Chondrocyte (in vitro differentiated cells): Measurements from ENCODE around the gene RBM20. TPM values are rescaled to one million over a fixed set of nuclear protein-coding genes. Genes with fewer than 3 reads are reported as not detected.

Experiments
- DNase-seq: peaks from one replicate; pipeline ENCODE4 v3.0.0; 2021; ENCODE audit warnings: mixed read lengths, low spot score
- H3K27ac Mint-ChIP-seq: one replicate; pipeline ENCODE4 v1.8.0; 2021; ENCODE audit warnings: mild to moderate bottlenecking, moderate library complexity, mixed read lengths; ENCODE audit not compliant: unreplicated experiment
- H3K27me3 Mint-ChIP-seq: 2 replicates; pipeline ENCODE4 v1.8.0; 2021; ENCODE audit warnings: low read depth, mixed read lengths
- H3K36me3 Mint-ChIP-seq: 2 replicates; pipeline ENCODE4 v1.8.0; 2021; ENCODE audit warnings: low read depth, mixed read lengths
- H3K4me1 Mint-ChIP-seq: 2 replicates; pipeline ENCODE4 v1.8.0; 2021; ENCODE audit warnings: low read depth, mild to moderate bottlenecking, mixed read lengths
- H3K4me3 Mint-ChIP-seq: one replicate; pipeline ENCODE4 v1.8.0; 2021; ENCODE audit warnings: mild to moderate bottlenecking, moderate library complexity, mixed read lengths; ENCODE audit not compliant: unreplicated experiment
- H3K9me3 Mint-ChIP-seq: 2 replicates; pipeline ENCODE4 v1.8.0; 2021; ENCODE audit warnings: low read depth, mixed read lengths
- total RNA-seq: library from RNA; stranded (reverse); gene quantifications from 3 replicates; pipeline ENCODE4 v1.2.1, GENCODE V29; 2021
- TF ChIP-seq, protein P1 (sequence below): fragments of 200-600 bp; sonication (generic); IDR thresholded peaks from 2 replicates; pipeline ENCODE4 v1.5.0; 2021; ENCODE audit warnings: antibody characterized with exemption, mild to moderate bottlenecking, moderate library complexity

RBM20 gene
- total RNA-seq, 1 donor from 2014 or later = 3.6 TPM

DNA sequence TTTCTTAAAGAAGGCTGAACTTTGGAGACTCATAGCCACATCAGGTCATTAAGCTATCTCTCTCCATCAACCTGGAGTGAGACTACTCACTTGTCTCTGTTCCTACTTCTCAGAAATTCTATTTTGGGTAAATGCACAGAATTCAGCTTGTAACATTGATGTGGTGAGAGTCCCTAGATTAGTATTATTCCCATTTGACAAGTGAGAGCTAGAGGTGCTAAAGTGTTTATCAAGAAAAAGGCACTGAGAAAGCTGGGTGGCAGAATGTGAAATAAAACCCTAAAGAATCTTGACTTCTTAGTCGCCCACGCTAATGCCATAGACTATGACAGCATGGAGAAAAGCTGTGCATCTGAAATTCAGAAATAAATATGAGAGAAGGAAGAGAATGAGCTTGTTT lies 154.2 kb downstream of the RBM20 start:
- no peak for DNase-seq
- H3K9me3 Mint-ChIP-seq = no peaks in the 10 kb centered on the region
- TF ChIP-seq, protein P1, sequence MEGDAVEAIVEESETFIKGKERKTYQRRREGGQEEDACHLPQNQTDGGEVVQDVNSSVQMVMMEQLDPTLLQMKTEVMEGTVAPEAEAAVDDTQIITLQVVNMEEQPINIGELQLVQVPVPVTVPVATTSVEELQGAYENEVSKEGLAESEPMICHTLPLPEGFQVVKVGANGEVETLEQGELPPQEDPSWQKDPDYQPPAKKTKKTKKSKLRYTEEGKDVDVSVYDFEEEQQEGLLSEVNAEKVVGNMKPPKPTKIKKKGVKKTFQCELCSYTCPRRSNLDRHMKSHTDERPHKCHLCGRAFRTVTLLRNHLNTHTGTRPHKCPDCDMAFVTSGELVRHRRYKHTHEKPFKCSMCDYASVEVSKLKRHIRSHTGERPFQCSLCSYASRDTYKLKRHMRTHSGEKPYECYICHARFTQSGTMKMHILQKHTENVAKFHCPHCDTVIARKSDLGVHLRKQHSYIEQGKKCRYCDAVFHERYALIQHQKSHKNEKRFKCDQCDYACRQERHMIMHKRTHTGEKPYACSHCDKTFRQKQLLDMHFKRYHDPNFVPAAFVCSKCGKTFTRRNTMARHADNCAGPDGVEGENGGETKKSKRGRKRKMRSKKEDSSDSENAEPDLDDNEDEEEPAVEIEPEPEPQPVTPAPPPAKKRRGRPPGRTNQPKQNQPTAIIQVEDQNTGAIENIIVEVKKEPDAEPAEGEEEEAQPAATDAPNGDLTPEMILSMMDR = no peak
- no peak overlapping the region for H3K27ac Mint-ChIP-seq
- peaks cover 3% of the 10 kb centered on the region for H3K36me3 Mint-ChIP-seq
- H3K4me3 Mint-ChIP-seq = no peak overlapping the region
- peaks cover 33% of the 10 kb centered on the region for H3K4me1 Mint-ChIP-seq
- no peaks in the 10 kb centered on the region for H3K27me3 Mint-ChIP-seq

DNA sequence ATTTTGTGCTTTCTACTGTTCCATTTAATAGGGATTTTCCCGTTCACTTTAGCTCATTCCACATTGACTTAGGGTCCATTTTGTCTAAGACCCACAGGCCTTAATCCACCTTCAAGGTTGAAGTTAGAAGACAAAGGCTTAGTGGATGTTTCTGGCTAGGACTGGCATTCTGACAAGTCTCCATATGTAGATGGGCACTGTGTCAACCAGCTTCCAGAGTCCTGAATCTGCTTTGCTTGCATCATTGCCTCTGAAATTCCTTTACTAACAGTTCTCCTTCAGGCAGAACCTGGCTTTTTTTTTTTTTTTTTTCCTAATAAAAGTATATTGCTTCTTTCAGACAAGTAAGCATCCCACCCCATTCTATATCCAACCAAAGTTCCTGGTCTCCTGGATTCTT lies 158.0 kb downstream of the RBM20 start:
- H3K36me3 Mint-ChIP-seq = peaks cover 3% of the 10 kb centered on the region
- H3K9me3 Mint-ChIP-seq = no peaks in the 10 kb centered on the region
- TF ChIP-seq, protein P1 = no peak
- H3K27ac Mint-ChIP-seq = peak overlapping the region; percentile 92
- no peaks in the 10 kb centered on the region for H3K27me3 Mint-ChIP-seq
- H3K4me3 Mint-ChIP-seq = peak overlapping the region; percentile 10
- peaks cover 29% of the 10 kb centered on the region for H3K4me1 Mint-ChIP-seq
- DNase-seq = no peak

DNA sequence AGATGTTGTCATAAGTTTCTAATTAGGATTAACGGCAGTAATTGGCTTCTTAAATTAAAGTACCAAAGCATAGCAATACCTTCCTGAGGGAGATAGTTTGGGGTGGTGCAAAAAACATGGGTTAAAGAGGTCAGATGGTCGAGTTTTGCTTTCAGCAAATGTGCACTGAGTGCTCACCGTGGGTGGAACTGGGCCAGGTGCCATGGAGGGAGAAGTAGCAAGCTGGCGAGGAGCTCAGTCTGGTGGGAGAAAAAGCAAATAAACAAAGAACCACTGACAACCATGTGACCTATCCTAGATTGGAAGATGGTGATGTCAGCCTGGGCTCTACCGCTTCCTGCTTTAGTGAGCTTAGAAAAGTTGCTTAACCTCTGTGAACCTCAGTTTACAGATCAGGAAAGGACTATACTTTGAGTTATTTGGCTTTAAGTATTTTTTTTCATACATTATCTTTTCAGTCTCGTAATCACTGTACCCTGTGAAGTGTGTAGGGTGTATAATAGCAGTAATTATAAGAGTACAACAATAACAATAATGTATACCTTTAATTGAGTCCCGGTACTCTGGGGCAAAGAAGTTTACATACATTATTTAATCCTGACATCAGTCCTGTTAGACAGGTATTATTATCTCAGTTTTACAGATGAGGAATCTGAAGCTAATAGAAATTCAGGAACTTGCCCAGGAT lies 158.6 kb downstream of the RBM20 start:
- Mint-ChIP-seq H3K27me3 (no peaks in the 10 kb centered on the region), H3K27ac (peak overlapping the region; percentile 92), H3K4me1 (peaks cover 29% of the 10 kb centered on the region), H3K9me3 (no peaks in the 10 kb centered on the region), H3K36me3 (peaks cover 3% of the 10 kb centered on the region), H3K4me3 (peak overlapping the region; percentile 10)
- TF ChIP-seq, protein P1 = no peak
- DNase-seq = no peak

DNA sequence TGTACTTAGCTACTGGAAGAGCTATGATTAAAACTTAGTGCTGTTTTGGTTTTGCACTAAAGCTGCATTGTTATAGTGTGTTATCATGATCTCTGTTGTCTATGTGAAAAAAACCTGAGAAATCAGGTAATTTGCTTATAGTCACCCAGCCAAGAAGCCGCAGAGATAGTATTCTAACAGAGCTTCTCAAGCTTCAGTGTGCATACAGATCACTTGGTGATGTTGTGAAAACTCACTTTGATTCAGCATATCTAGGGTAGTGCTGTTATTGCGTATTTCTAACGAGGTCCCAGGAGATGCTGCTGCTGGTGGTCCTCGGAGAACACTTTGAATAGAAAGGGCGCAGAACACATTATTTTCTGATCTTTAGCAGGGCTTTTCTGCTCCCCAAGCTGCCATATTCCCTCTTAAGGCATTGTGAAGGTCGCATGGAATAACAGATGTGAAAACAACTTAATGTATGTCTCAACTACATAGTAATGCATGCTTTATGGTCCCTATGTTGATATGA lies 159.2 kb downstream of the RBM20 start:
- DNase-seq = no peak
- no peaks in the 10 kb centered on the region for H3K27me3 Mint-ChIP-seq
- TF ChIP-seq, protein P1 = no peak
- peaks cover 3% of the 10 kb centered on the region for H3K36me3 Mint-ChIP-seq
- H3K9me3 Mint-ChIP-seq = no peaks in the 10 kb centered on the region
- H3K4me1 Mint-ChIP-seq = peaks cover 29% of the 10 kb centered on the region
- H3K4me3 Mint-ChIP-seq = no peak overlapping the region
- H3K27ac Mint-ChIP-seq = no peak overlapping the region

DNA sequence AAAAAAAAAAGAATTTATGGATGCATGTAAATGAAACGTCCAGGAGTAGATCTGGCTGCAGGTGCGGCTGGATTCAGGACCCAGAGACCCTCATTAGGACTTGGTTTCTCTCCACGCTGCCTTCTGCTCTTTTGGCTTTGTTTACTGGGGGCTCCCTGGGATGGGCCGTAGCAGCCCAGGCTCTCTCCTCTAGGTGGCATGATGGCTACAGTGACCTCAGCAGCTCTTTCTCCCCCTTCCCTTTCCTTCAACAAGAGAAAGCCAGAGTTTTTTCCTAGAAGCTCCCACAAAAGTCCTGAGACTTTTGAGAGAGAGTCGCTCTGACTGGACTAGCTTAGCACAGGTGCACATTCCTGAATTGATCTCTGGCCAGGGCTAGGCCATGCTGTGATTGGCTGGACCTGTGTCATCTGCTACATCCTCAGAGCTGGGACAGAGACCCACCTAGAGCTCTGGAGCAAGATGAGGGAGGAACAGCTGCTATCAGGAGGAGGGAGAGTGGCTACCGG lies 159.7 kb downstream of the RBM20 start:
- TF ChIP-seq, protein P1 = peak; percentile 80
- Mint-ChIP-seq H3K27ac (peak overlapping the region; percentile 8), H3K36me3 (peaks cover 2% of the 10 kb centered on the region), H3K4me3 (no peak overlapping the region), H3K27me3 (no peaks in the 10 kb centered on the region), H3K4me1 (peaks cover 29% of the 10 kb centered on the region), H3K9me3 (no peaks in the 10 kb centered on the region)
- DNase-seq = no peak
